Inferior parietal cortex (tissue), 1 donor: ENCODE data around the gene TSSK6.

Experiments used
- DNase-seq: peaks from one replicate; pipeline ENCODE4 v3.0.0-alpha.2; 2016; ENCODE audit errors: extremely low spot score

Gene TSSK6

DNA sequence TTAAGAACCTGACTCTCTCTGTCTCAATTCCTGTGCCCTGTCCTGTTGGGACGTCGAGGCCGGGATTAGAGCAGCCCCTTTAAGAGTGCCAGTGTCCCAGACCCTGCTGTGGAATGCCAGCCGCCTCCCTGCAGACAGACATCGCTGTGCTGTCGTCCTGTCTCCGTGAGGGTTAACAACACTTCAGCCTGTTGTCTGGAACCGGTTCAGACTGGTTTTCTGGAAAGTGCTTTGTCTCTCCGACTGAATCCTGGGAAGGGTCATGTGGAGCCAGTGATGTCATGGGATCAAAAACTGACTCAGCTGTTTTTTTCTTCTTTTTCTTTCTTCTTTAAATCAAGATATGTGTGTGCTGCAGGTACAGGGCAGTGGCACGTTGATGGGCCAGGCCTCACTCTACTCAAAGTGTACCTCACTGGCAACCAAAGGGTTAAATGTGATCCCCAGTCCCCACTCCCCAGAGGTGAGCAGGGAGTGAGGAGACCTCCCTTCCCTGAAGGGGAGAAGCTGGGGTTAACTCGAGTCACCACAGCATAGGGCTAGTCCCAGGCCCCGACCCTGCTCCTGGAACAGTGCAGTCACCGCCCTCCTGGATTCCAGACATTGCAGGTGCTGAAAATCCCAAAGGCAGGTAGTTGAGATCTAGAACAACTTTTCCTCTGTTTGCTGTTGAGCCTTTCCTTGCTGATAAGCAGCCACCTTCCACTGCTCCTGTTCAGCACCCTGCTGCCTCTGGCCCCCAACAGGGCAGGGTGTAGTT is 50.8 kb downstream of the TSSK6 start:
- no peak for DNase-seq
